Uterus (tissue), 2 donors: Measurements from ENCODE around the gene SCYGR6.

Source experiments
- CTCF ChIP-seq, 4 experiments: fragments of 200-600 bp in 2 of 4; fragments of 450-650 bp in 2 of 4; sonication (generic) in 2 of 4; IDR thresholded peaks; one replicate each; pipeline ENCODE4 v1.5.1; 2016 to 2019; ENCODE audit warnings: antibody characterized with exemption in 4 of 4, mild to moderate bottlenecking in 2 of 4, moderate library complexity in 1 of 4
- POLR2A ChIP-seq, 2 donors: fragments of 450-650 bp; IDR thresholded peaks; one replicate each; pipeline ENCODE4 v1.6.1; 2016; ENCODE audit warnings: antibody characterized with exemption in 2 of 2, mild to moderate bottlenecking in 1 of 2, moderate library complexity in 1 of 2

GRCh38 chr2:227696990-227697679 is 27.4 kb downstream of the SCYGR6 start:
- TF ChIP-seq CTCF (IDR thresholded peaks at IDR 0.05) (no peak), POLR2A (IDR thresholded peaks at IDR 0.05) (no peak)
